SK-N-SH (cell line): ENCODE measurements around the gene ABCB6. TPM values are rescaled to one million over a fixed set of nuclear protein-coding genes. Genes with fewer than 3 reads are reported as not detected.

Experiments
- CTCF ChIA-PET: fragments of 300-600, 350-600 bp; formaldehyde crosslinking; extraction: SDS; loops from one replicate; lab custom pipeline; 2021; lab: Yijun Ruan, JAX
- POLR2A ChIA-PET: fragments of 350-600 bp; sonication (Branson Sonifier 250); formaldehyde crosslinking; extraction: SDS; loops from one replicate; lab custom pipeline; 2020; ENCODE audit warnings: antibody characterized with exemption, inconsistent platforms; lab: Yijun Ruan, JAX
- DNase-seq: peaks from one replicate; pipeline ENCODE4 v3.0.0; 2012
- H2AFZ ChIP-seq: fragments of 200-600 bp; sonication (generic); 2 replicates; pipeline ENCODE4 v1.8.1; 2016; ENCODE audit warnings: antibody characterized with exemption, mild to moderate bottlenecking, low read depth
- H3F3A ChIP-seq: fragments of 200-600 bp; sonication (generic); replicated peaks from 2 replicates; pipeline ENCODE3; 2016; ENCODE audit warnings: antibody characterized with exemption, mild to moderate bottlenecking; ENCODE audit not compliant: insufficient read depth
- H3K27ac ChIP-seq, 2 experiments: fragments of 200-500 bp in 1 of 2; fragments of 200-600 bp in 1 of 2; sonication (Bioruptor generic) in 1 of 2; sonication (generic), shearing (Covaris generic) in 1 of 2; 2 replicates each; pipeline versions ENCODE4 v1.5.1 to v1.6.1; 2014 to 2016; ENCODE audit warnings: low read depth in 2 of 2, inconsistent platforms in 1 of 2, low read length in 1 of 2, mild to moderate bottlenecking in 1 of 2, mixed read lengths in 1 of 2
- H3K27me3 ChIP-seq: fragments of 200-600 bp; sonication (generic), shearing (Covaris generic); 2 replicates; pipeline ENCODE4 v1.6.1; 2016; ENCODE audit warnings: mixed run types; ENCODE audit not compliant: insufficient read depth
- H3K36me3 ChIP-seq, 2 experiments: fragments of 200-500 bp in 1 of 2; fragments of 200-600 bp in 1 of 2; sonication (Bioruptor generic) in 1 of 2; sonication (generic) in 1 of 2; replicated peaks in 1 of 2; 2 replicates each; pipeline versions ENCODE3 to v1.5.1; 2014 to 2016; ENCODE audit warnings: low read length in 1 of 2, mild to moderate bottlenecking in 1 of 2; ENCODE audit not compliant: insufficient read depth in 2 of 2, control insufficient read depth in 1 of 2
- H3K4me1 ChIP-seq, 2 experiments: fragments of 200-500 bp in 1 of 2; fragments of 200-600 bp in 1 of 2; sonication (Bioruptor generic) in 1 of 2; sonication (generic), shearing (Covaris generic) in 1 of 2; 2 replicates each; pipeline versions ENCODE4 v1.5.1 to v1.6.1; 2014 to 2016; ENCODE audit warnings: low read depth in 1 of 2, low read length in 1 of 2, mixed run types in 1 of 2; ENCODE audit not compliant: insufficient read depth in 2 of 2, control insufficient read depth in 1 of 2
- H3K4me2 ChIP-seq: fragments of 200-600 bp; sonication (generic), shearing (Covaris generic); 2 replicates; pipeline ENCODE4 v1.6.1; 2017; ENCODE audit warnings: mixed run types
- H3K4me3 ChIP-seq, 2 experiments: fragments of 200-500 bp in 1 of 2; fragments of 200-600 bp in 1 of 2; sonication (Bioruptor generic) in 1 of 2; sonication (generic), shearing (Covaris generic) in 1 of 2; 2 replicates each; pipeline versions ENCODE4 v1.5.1 to v1.8.1; 2014 to 2016; ENCODE audit warnings: low read depth in 2 of 2, inconsistent platforms in 1 of 2, low read length in 1 of 2, mild to moderate bottlenecking in 1 of 2, mixed read lengths in 1 of 2, moderate library complexity in 1 of 2
- H3K79me2 ChIP-seq: fragments of 200-600 bp; sonication (generic); 2 replicates; pipeline ENCODE4 v1.8.1; 2017; ENCODE audit warnings: mild to moderate bottlenecking; ENCODE audit not compliant: insufficient read depth
- H3K9ac ChIP-seq: fragments of 200-600 bp; sonication (generic); 2 replicates; pipeline ENCODE4 v1.6.1; 2017; ENCODE audit warnings: mixed run types
- H3K9me2 ChIP-seq: fragments of 200-600 bp; sonication (generic); 2 replicates; pipeline ENCODE4 v1.6.1; 2017; ENCODE audit warnings: mixed run types
- H3K9me3 ChIP-seq: fragments of 200-600 bp; sonication (generic); 2 replicates; pipeline ENCODE4 v1.6.1; 2017; ENCODE audit warnings: mixed run types, mild to moderate bottlenecking, moderate library complexity
- H4K20me1 ChIP-seq: fragments of 200-600 bp; sonication (generic); 2 replicates; pipeline ENCODE4 v1.6.1; 2017; ENCODE audit warnings: mild to moderate bottlenecking, mixed run types; ENCODE audit not compliant: insufficient read depth
- CHD2 ChIP-seq: fragments of 150-350 bp; IDR thresholded peaks from 2 replicates; pipeline ENCODE4 v1.6.1; 2018; ENCODE audit warnings: low read length; ENCODE audit not compliant: partially characterized antibody
- CTCF ChIP-seq: fragments of 200-600 bp; sonication (generic); IDR thresholded peaks from 2 replicates; pipeline ENCODE4 v1.6.1; 2017; ENCODE audit warnings: antibody characterized with exemption, mild to moderate bottlenecking, moderate library complexity
- FOXJ3 ChIP-seq: sonication (generic); formaldehyde crosslinking; IDR thresholded peaks from 2 replicates; pipeline ENCODE4 v1.5.1; 2020; ENCODE audit warnings: mild to moderate bottlenecking, missing genetic modification reagents
- GATA2 ChIP-seq: sonication (generic); formaldehyde crosslinking; IDR thresholded peaks from 2 replicates; pipeline ENCODE4 v1.5.0; 2020; ENCODE audit warnings: mild to moderate bottlenecking, missing genetic modification reagents
- RAD21 ChIP-seq: IDR thresholded peaks from 2 replicates; pipeline ENCODE4 v1.6.1; 2012; ENCODE audit warnings: mild to moderate bottlenecking, low read length
- RCOR1 ChIP-seq: fragments of 150-350 bp; IDR thresholded peaks from 2 replicates; pipeline ENCODE4 v1.6.1; 2017; ENCODE audit warnings: antibody characterized with exemption, low read length
- REST ChIP-seq: IDR thresholded peaks from 2 replicates; pipeline ENCODE4 v1.6.1; 2012; ENCODE audit warnings: mild to moderate bottlenecking, low read depth, low read length, moderate library complexity
- RXRA ChIP-seq: IDR thresholded peaks from 2 replicates; pipeline ENCODE4 v1.4.0; 2012; ENCODE audit warnings: low read depth, mild to moderate bottlenecking, borderline replicate concordance
- SMC3 ChIP-seq: IDR thresholded peaks from 2 replicates; pipeline ENCODE4 v1.6.1; 2012; ENCODE audit warnings: low read depth, low read length, improper control_type of control experiment
- TCF12 ChIP-seq: IDR thresholded peaks from 2 replicates; pipeline ENCODE4 v1.4.0; 2012
- USF1 ChIP-seq: IDR thresholded peaks from 2 replicates; pipeline ENCODE4 v1.4.0; 2012; ENCODE audit warnings: low read depth, borderline replicate concordance
- WGBS: methylation state at CpG from one replicate; pipeline ENCODE4 v1.1.6; 2017; ENCODE audit warnings: low lambda C conversion rate; 5-methylcytosine and 5-hydroxymethylcytosine counted together
- polyA plus RNA-seq, 3 experiments: library from polyadenylated mRNA; depleted of rRNA; stranded (reverse); fragments of >200 nt; gene quantifications; 2 replicates each; pipeline ENCODE4 v1.2.3, GENCODE V29; 2012
- TF ChIP-seq, protein P1 (sequence below): fragments of 150-350 bp; IDR thresholded peaks from 2 replicates; pipeline ENCODE4 v1.6.1; 2016; ENCODE audit warnings: mild to moderate bottlenecking, low read depth, low read length
- TF ChIP-seq, protein P2 (sequence below): IDR thresholded peaks from 2 replicates; pipeline ENCODE4; 2012

The ABCB6 gene
- polyA plus RNA-seq, 1 of the 3 experiments (the other 2 are of a cell fraction): 27.4 TPM

GRCh38 chr2:219245899-219246230 is 27.1 kb upstream of the ABCB6 start:
- CTCF ChIA-PET: interaction anchor here (0.9 to 3.3 kb wide), 13 partner anchors 10 to 265 kb away, joined by 3 to 20 read pairs (median 4); no protein-coding TSS in a partner anchor
- TF ChIP-seq, protein P1, sequence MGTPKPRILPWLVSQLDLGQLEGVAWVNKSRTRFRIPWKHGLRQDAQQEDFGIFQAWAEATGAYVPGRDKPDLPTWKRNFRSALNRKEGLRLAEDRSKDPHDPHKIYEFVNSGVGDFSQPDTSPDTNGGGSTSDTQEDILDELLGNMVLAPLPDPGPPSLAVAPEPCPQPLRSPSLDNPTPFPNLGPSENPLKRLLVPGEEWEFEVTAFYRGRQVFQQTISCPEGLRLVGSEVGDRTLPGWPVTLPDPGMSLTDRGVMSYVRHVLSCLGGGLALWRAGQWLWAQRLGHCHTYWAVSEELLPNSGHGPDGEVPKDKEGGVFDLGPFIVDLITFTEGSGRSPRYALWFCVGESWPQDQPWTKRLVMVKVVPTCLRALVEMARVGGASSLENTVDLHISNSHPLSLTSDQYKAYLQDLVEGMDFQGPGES: no peak
- TF ChIP-seq RXRA (no peak), REST (no peak), TCF12 (no peak), RCOR1 (no peak), SMC3 (no peak), RAD21 (no peak), CTCF (no peak), FOXJ3 (CRISPR knock-in tag) (no peak), CHD2 (no peak), GATA2 (CRISPR knock-in tag) (no peak), USF1 (no peak)
- TF ChIP-seq, protein P2, sequence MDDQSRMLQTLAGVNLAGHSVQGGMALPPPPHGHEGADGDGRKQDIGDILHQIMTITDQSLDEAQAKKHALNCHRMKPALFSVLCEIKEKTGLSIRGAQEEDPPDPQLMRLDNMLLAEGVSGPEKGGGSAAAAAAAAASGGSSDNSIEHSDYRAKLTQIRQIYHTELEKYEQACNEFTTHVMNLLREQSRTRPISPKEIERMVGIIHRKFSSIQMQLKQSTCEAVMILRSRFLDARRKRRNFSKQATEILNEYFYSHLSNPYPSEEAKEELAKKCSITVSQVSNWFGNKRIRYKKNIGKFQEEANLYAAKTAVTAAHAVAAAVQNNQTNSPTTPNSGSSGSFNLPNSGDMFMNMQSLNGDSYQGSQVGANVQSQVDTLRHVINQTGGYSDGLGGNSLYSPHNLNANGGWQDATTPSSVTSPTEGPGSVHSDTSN: no peak
- TF ChIP-seq, all 33 proteins: peak for 0
- POLR2A ChIA-PET: interaction anchor here (1.3 to 2.9 kb wide), 6 partner anchors 9 to 69 kb away, joined by 4 to 23 read pairs (median 10); partner anchors contain the start of genes ABCB6, ANKZF1, ATG9A and CNPPD1

More at GRCh38 chr2:219245899-219246230, 27.1 kb upstream of the ABCB6 start:
- peaks cover 20% of the 10 kb centered on the region for H3K79me2 ChIP-seq
- peak overlapping the region; percentile 78 to 92 for H3K27ac ChIP-seq
- peak overlapping the region; percentile 94 for H3K9ac ChIP-seq
- peak overlapping the region; percentile 91 for H3K4me2 ChIP-seq
- peaks cover 19% of the 10 kb centered on the region for H3F3A ChIP-seq
- peaks cover 19 to 26% of the 10 kb centered on the region in 2 experiments for H3K4me1 ChIP-seq
- no peaks in the 10 kb centered on the region for H3K9me2 ChIP-seq
- WGBS: 2% methylated on average over 7 of the region's 10 CpGs
- no peaks in the 10 kb centered on the region for H3K9me3 ChIP-seq
- no peaks in the 10 kb centered on the region for H3K27me3 ChIP-seq
- no peak for DNase-seq
- peak overlapping the region; percentile 84 to 97 for H3K4me3 ChIP-seq
- peaks cover 6 to 16% of the 10 kb centered on the region in 2 experiments for H3K36me3 ChIP-seq
- H2AFZ ChIP-seq: peak overlapping the region; percentile 73; the same call in 1 of the 2 replicates
- H4K20me1 ChIP-seq: no peaks in the 10 kb centered on the region
